ENCODE measurements around the gene ASB6.
A peak's percentile ranks its signal among the peaks of the same experiment; 100 is the strongest.
"Not testable (repeated sequence)": the region's sequence is repeated elsewhere in the genome, so short reads cannot be mapped to it uniquely, and the experiment has no call there.

The ASB6 gene

DNA sequence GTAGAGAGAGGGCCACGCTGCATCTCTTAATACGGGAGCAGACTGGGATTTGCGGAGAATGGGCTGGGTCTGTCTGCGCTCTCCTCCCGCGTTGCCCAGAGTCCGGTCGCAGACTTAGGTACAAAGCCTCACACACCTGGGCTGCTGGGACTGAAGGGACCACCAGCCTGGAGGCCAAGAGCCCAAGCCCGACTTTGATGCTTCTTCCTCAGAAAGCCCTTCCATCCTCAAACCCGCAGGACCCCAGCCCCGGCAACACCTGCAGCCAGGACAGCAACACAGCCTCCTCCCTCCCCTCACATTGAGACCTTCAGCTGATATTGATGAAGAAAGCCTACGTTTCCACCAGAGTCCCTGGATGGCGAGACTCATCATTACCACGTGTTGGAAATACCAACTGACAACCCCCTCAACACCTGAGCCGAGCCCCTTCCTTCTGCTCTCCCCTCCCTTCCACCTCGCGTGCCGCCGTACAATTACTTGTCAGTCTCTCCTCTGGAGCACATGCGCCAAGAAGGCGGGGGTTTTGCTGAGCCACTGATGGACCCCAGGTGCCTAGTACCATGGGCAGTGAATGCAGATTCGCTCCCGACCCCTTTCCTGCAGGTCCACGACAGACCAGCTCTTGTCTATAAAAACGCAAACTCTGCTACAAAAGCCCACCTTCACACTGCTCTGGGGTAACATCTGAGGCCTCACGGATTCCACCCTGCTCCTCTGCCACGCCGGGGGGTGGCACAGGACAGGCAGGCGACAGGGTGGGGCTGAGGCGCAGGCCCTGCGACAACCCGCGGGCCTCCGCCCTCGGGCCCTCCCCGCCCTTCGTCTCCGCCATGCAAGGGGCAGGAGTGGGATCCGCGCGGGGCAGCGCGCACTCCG is 841 bp downstream of the ASB6 start:
- peak; percentile 51 for DNase-seq

DNA sequence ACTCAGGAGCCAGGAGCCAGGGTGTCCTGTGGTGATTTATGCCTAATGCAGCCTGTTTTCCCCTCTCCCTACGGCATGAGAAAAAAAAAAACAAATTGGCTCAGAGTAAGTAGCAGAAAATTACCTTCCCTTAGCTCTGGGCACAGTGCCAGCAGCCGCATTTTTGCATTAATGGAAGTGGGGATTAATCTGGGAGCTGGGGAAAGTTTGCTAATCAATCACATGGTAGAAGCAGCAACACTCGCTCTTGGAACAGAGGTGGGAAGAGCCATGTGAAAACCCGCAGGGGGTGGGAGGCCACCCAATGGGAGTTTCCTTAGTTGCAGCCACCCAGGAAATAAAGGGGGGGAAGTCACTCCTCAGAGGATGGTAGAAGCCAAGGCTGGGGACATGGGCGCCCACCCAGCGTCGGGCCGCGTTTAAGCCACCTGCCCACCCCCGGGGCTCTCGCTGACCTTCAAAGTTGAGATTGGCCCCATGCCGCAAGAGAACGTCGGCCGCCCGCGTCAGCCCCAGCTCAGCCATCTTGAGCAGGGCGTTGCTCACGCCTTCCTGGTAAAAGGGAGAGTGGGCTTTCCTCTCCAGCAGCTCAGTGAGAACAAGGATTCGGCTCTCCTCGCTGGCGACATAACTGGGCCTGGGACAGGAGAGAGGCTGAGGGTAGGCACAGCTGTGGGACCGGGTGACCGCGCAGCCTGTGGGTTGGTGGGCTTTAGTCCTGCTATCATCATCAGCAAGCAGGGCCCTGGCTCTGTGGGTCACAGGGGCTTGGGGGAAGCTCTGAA is 1.7 kb downstream of the ASB6 start:
- DNase-seq: no peak

DNA sequence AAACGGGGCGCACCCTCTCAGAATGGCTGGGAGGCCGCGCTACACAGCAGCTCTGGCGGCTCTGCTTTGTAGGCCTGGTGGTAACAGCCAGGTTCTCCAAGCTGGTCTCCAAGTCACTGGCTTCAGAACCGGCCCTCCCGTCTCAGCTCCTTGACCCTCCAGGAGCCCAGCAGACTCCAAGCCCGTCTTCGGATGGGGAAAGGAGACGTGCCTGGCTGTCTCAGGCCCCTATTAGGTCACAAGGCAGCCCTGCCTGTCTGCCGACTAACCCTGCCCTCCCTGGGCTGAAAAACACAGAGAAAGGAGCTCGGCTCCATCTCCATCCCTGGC is 2.2 kb downstream of the ASB6 start:
- DNase-seq: no peak

DNA sequence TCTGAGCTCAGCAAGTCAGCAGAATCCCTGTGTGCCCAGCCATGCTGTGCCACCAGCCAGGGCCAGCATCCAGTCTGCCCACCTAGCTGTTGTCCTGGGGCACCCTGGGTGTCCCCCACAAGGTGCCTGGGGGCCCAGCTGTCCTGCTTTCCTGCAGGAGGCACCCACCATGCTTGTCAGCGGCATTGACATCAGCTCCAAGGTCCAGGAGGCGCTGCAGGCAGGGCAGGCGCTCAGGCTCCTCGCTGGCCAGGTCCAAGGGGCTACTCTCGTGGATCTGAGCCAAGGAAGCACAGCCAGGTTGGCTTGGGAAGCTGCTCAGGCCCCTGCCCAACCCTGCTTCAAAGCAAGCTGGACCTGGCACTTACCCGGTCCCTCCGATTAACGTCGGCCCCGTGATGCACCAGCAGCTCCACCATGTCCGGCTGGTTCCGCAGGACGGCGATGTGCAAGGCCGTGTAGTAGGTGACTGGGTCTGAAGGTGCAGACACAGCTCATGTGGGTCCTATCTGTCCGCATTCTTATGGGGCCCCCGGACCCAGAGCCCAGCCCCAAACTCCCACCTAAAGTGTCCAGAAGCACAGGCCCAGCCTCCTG is 2.8 kb downstream of the ASB6 start:
- DNase-seq: no peak

DNA sequence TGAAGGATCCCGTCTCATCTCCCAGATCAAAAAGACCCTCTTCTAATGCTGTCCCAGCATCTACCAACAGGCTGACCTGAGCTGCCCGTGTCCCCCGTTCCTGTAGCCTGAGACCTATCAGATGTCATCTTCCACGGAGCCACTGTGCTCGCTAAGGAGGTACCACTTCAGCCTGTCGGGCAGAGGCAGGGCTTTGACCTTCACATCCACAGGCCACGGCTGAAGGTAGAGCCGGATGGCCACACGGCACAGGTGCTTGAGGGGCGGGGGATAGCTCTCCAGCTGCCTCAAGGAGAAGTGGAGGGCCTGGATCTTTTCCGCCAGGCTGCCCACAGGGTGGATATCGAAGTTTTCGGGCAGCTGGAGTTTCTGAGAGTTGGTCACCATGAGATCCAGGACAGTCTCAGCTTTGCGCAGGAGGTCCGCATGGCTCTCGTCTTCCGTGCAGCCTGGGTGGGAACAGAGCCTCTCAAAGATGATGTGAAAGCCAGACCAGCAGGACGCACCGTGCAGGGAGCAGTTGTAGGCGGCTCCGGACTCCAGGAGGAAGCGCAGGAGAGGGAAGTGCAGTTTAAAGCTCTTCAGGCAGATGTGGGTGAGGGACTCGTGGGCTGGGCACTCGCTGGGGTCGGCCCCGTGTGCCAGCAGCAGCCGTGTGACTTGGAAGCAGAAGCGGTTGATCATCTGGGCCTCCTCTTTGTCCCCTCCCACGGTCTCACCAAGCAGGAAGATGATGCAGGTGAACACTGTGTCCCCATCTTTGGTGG is 4.1 kb downstream of the ASB6 start:
- no peak for DNase-seq

DNA sequence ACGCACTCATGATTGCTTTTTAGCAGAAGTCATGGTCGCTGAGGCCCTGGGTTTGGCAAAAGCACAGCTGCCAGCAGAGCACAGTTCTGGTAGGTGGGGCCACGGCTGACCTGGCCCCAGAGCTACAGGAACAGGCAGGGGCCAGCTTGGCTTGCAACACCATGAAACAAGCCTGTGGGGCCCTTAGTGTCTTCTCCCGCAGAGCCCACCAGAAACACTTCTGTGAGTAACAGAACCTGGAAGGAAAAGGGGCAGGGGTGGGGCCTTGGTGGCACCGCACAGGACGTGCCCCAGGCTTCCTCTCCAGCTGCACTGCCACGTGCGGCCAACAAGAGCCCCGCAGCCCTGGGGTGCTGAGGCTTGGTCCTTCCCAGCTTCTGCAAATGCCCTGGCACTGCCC is 4.8 kb downstream of the ASB6 start:
- peak; percentile 68 for DNase-seq

DNA sequence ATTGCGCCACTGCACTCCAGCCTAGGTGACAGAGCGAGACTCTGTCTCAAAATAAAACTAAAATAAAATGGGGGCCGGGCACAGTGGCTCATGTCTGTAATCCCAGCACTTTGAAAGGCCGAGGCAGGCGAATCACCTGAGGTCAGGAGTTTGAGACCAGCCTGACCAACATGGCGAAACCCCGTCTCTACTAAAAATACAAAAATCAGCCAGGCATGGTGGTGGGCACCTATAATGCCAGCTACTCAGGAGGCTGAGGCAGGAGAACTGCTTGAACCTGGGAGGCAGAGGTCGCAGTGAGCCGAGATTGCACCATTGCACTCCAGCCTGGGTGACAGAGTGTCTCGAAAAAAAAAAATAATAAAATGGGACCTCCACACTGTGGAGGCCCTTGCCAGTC is 5.6 kb downstream of the ASB6 start:
- not testable (repeated sequence) for DNase-seq

DNA sequence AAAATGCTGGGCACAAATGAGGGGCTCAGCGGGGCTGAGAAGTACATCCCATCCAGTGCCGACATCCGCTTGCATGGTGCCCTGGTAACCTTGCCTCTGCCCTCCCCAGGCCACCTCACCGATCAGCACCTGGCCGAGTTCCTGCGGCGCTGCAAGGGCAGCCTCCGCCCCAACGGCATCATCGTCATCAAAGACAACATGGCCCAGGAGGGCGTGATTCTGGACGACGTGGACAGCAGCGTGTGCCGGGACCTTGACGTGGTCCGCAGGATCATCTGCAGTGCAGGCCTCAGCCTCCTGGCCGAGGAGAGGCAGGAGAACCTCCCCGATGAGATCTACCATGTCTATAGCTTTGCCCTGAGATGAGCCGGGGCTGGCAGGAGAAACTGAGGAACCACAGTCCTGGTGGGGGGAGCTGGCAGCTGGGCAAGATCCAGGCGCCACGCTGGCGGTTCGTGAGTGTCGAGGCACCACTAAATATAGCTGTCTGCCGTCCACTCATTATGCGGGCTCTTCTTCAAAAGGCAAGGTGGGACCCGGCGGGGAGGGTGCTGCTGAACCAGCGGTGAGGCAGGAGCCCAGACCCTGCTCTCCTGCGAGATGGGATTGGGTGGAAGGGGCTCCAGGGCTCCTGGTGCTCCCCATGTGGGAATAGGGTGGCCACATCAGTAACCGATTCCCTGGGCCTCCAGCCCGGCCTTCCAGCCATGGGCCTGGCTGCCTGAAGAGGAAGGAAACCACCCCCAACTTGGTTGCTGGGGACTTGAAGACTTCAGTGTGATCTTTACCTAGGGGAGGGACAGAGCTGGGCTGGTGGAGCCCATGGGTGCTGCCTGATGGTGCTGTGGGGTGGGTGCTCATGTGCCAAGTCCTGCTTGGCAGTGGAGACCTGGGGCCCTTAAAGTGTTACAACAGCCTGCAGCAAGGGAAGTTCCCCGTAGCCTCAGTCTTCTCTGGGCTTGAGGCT is 6.6 kb downstream of the ASB6 start:
- no peak for DNase-seq

DNA sequence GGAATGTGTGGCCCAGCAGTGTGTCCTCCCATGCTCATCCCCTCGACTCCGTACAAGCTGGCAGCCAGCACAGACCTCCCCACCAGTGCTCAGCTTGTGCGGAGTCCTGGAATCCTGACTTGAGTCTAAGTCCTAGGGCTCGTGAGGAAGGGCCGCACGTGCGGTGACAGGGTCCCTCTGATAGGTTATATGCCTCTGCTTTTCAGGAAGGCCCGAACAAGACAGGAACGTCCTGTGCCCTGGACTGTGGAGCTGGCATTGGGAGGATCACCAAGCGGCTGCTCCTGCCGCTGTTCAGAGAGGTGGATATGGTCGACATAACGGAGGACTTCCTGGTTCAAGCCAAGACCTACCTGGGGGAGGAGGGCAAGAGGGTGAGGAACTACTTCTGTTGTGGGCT is 8.1 kb downstream of the ASB6 start:
- no peak for DNase-seq

DNA sequence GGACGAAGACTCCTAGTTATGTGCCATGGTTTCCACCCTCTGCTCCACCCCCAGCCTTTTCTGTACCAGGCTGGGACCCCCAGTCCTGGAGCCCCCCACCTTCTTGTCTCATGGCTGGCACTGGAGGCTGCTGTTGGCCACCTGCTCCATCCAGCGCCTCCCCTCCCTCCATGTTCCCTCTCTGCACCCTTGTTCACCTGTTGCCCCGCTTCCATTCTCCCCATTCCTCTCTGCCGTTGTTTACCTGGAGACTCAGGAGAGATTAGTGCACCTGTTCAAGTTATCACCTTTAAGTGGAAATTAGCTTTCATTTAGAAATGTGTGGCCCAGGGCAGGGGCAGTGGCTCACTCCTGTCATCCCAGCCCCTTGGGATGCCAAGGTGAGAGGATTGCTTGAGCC is 8.7 kb downstream of the ASB6 start:
- DNase-seq: no peak

DNA sequence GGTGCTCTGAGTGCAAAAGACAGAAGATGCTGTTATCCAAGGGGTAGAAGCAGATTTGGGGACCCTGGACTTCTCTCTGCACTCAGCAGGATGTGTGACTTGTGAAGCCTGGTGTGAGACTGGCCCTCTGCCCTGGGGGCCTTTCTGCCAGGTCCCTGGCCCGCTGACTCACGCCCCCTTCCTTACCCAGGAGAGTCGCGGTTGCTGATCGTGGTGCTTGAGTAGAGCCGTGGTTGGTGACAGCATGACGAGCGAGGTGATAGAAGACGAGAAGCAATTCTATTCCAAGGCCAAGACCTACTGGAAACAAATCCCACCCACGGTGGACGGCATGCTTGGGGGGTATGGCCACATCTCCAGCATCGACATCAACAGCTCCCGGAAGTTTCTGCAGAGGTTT is 9.5 kb downstream of the ASB6 start:
- DNase-seq: no peak

DNA sequence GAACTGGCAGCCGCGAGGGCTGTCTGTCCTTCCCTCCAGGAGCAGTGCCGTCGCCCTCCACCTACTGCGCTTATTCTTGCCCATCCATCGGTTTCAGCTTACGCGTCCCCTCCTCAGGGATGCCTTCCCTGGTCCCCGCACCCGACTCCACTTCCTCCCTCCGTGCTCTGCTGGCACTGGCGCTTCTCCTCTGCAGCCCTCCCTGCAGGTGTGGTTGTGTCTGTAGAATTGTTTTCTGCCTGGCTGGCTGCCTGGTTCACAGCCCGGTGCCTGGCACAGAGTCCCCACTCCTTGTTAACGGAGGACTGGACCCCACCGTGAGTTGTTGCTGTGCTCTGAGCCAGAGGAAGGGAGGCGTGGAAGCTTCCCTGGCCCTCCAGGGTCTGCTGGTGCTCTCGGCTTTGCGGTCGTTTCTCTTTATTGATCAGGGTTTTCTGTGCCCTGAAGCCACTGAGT is 10.2 kb downstream of the ASB6 start:
- DNase-seq: no peak

DNA sequence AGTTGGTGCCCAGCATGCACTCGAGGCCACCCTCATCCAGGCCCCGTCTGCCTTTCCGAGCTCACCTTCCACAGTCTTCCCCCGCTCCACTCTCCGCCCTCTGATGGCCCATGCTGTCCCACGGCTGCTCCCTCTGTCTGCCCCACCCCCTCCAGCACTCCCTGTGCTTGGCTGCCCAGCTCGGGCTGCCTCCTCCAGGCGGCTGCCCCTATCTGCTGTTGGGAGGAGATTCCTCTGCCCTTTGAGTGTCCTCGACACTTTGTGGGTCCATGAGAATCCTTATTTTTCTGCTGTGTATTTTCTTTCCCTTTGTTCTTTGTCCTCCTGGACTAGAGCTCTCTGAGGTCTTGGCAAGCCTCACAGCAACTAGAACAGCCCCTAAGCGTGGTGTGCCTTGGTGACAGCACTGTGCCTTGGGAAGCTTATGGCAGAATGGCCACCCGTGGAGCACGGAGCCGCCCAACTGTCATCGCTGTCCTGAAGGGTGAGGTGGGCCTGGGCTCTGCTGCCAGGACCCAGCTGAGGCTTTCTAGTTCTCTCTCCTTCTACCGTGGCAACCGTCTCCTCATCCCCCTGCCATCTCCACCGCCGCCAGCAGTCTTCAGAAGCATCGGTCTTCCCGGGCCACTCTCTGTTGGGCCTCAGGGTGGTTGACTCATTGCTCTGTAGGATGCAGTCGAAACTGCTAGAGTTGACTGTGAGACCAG is 10.8 kb downstream of the ASB6 start:
- no peak for DNase-seq

DNA sequence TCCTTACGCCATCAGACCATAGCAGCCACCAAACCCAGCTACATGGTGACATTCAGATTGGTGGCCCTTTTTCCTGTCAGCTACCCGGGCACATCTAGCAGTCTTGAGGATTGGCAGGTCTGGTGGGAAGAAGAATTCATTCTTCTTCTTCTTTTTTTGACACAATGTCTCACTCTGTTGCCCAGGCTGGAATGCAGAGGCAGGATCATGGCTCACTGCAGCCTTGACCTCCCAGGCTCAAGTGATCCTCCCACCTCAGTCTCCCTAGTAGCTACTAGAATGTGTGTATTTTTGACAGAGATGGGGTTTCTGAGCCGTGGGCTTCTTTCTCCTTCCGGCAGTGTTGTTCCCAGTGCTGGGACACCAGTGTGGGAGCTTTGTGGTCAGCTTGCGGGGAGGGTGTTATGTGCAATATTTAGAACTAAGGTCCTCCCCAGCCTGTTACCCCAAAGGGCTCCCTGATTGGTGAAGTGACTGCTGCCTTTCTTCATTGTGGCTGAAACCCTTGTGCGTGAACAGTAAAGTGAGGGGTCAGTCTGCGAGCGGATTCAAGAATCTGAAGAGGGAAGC is 12.6 kb downstream of the ASB6 start:
- no peak for DNase-seq

DNA sequence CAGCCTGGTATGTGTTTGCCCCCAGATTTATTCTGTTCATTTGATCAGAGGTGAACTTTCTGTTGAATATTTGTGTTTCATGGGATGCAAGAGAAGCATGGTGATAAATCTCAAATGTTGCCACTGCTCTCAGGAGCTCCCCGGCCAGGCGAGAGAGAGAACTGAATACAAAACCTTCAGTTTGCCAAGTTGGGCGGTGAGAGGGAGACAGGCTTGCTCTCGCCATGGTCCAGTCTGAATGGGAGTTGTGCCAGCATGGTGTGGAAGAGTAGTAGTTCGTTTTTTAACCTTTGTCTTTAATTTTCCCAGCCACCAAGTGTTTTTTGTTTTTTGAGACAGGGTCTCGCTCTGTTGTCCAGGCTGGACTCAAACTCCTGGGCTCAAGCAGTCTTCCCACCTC is 13.2 kb downstream of the ASB6 start:
- DNase-seq: no peak

DNA sequence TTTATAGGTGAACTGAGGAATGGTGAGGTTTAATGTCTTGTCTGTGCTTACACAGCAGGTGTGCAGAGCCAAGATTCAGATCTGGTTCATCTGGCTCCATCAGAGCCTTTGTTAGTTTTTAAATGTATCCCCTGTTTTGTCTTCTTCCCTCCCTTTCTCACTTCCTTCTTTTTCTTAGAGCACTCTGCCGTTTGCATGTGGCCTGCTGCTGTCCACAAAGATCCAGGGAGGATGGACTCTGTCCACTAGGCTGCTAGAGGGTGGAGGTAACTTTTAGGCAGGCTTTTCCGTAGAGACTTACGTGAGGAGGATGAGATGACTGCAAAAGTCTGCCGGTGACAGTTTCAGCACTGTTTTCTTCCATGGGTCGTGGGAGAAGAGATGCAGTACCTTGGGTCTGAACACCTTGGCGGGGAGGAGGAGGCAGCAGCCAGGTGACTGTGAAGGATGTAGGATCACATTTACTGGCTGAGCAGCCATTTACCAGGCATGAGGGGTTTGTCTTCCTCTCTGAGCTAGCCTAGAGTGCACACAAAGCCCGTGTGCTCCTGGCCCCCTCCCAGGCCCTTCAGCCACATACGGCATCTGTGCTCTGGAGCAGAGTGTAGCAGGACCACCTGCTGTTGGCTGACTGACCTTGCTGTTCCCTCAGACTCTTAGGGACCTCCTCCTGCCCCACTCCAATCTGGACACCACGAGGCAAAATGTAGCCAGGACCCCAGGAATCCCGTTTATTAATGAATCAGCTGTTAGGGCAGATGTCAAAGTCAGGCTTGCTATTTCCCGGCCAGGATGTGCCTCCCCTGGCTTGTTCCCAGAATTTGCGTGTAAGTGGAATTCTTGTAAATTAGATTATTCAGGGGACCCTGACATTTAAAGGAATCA is 14.2 kb downstream of the ASB6 start:
- DNase-seq: no peak

DNA sequence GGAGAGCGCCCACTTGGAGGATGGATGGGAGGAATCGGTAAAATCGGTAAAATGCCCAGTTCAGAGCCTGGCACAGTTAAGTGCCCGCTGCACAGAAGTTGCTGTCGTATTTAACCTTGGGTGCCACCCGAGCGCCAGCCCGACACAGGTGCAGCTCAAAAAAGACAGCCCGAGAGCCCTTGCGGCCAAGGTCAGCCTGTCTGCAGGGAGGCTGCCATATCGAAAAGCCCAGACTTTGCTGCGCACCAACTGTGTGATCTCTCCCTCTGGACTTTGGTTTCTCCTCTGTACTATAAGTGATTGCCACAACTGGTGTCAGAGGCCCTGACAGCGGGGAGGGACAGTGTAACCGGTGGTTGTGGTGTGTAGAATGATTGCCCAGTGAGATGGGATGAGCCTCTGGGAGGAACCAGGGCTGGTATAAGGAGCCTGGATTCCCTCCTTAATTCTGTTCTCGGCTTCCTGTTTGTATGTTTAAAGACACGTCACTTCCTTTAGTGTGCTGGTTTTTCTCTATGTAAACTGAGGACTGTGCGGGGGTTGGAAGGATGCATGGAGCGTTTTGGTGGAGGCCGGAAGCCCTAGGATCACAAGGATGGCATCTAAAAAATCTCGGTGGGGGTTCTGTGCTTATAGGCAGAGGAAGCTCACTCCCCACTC is 15.2 kb downstream of the ASB6 start:
- DNase-seq: peak; percentile 58

DNA sequence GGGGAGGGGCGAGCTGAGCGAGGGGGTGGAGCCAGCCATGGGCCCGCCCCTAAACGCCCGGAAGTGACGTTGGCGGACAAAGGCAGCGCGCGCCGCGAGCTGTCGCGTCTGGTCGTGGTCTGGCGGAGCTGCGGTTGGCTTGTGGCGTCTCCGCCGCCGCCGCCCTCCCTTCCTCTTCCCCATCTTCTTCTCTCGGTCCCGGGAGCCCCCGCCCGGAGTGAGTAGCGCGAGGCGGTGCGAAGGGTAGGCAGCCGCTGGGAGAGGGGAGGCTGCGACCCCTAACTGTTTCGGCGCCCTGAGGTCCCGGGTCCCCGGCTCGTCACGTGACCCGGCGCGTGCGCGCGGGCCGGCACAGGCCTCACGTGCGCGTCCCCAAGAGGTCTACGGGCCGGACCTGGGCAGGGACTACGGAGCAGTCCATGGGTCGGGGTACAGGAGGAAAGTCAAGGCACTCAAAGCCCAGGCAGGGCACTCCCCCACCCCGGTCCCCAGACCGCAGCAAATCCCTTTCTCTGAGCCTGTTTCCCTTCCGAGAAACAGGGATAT is 15.8 kb downstream of the ASB6 start, which contains the start of gene NTMT1:
Gene NTMT1 (plus strand): TSS at position 85 of the 546 bp plus-strand sequence. CDS start 6,541 bp downstream, outside the sequence.
- DNase-seq: peak; percentile 93

DNA sequence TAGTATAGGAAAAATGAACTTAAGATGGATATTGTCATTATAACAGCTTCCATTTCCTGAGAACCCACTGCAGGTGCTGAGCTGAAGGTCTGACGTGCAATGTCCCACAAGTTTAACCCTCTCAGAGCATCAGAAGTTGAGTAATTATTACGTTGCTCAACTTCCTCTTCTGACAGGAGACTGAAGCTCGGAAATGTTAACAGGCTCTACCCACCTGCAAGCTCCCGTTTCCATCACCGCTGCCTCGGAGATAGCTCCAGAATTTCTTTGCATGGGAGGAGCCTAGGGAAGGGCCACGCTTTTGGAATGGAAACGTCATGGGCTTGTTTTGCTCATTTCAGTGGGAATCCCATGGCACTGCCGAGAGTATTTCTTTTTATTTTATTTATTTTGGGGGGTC is 17.0 kb downstream of the ASB6 start:
- peak; percentile 89 for DNase-seq

Measured in hematopoietic multipotent progenitor cell treated with erythropoietin and hydrocortisone succinate and interleukin-3 and kit ligand, for 4 days (in vitro differentiated cells).